K562 (cell line): ENCODE results near the gene ADORA2B. TPM values are rescaled to one million over a fixed set of nuclear protein-coding genes. Genes with fewer than 3 reads are reported as not detected.

Experiments used
- BHLHE40 ChIP-seq: IDR thresholded peaks from 2 replicates; pipeline ENCODE4 v1.6.1; 2011; ENCODE audit warnings: low read length, improper control_type of control experiment
- CBFA2T3 ChIP-seq: fragments of 450-650 bp; IDR thresholded peaks from 2 replicates; pipeline ENCODE4 v1.6.1; 2017
- DACH1 ChIP-seq: fragments of 450-650 bp; IDR thresholded peaks from 2 replicates; pipeline ENCODE4 v1.6.1; 2018; ENCODE audit not compliant: partially characterized antibody
- DPF2 ChIP-seq: fragments of 450-650 bp; IDR thresholded peaks from 2 replicates; pipeline ENCODE4 v1.6.1; 2016
- FOS ChIP-seq: IDR thresholded peaks from 3 replicates; pipeline ENCODE4 v1.6.1; 2011; ENCODE audit not compliant: insufficient read length; ENCODE audit errors: extremely low read depth
- JUND ChIP-seq, 2 experiments: IDR thresholded peaks; 2 replicates in 1 of 2; 3 replicates in 1 of 2; pipeline ENCODE4 v1.6.1; 2011; ENCODE audit warnings: borderline replicate concordance in 2 of 2, low read depth in 2 of 2, low read length in 2 of 2, improper control_type of control experiment in 1 of 2, missing biosample characterization in 1 of 2, missing genetic modification characterization in 1 of 2, missing genetic modification reagents in 1 of 2
- SMARCA4 ChIP-seq: fragments of 450-650 bp; IDR thresholded peaks from 2 replicates; pipeline ENCODE4 v1.6.1; 2016
- SMARCC2 ChIP-seq: fragments of 450-650 bp; IDR thresholded peaks from 2 replicates; pipeline ENCODE4 v1.6.1; 2017; ENCODE audit warnings: antibody characterized with exemption, moderate library complexity, mild to moderate bottlenecking, low read depth
- TEAD4 ChIP-seq, 2 experiments: sonication (generic) in 1 of 2; formaldehyde crosslinking in 1 of 2; IDR thresholded peaks; 2 replicates each; pipeline versions ENCODE4 v1.6.1 to v1.8.0; 2012 to 2022; ENCODE audit warnings: borderline replicate concordance in 1 of 2, inconsistent platforms in 1 of 2, low read length in 1 of 2, mild to moderate bottlenecking in 1 of 2, missing genetic modification reagents in 1 of 2
- TRIM24 ChIP-seq, 2 experiments: fragments of 450-650 bp; IDR thresholded peaks; 2 replicates each; pipeline ENCODE4 v1.6.1; 2016
- ZFP36 ChIP-seq: fragments of 150-350 bp; IDR thresholded peaks from 2 replicates; pipeline ENCODE4 v1.6.1; 2018; ENCODE audit warnings: low read length, low read depth; ENCODE audit not compliant: partially characterized antibody
- ZNF699 ChIP-seq: fragments of 250-450 bp; sonication (Bioruptor Pico); IDR thresholded peaks from 2 replicates; pipeline ENCODE4 v1.8.0; 2021; ENCODE audit warnings: mild to moderate bottlenecking, moderate library complexity; ENCODE audit not compliant: insufficient replicate concordance
- polyA plus RNA-seq, 8 experiments: library from polyadenylated mRNA; depleted of rRNA in 4 of 8; stranded (reverse) in 5 of 8; unstranded in 3 of 8; fragments of >200 nt; fragmentation: Nextera tagmentation in 2 of 8; fragmentation: Illumina TruSeq in 1 of 8; extraction: Ambion mirVana in 2 of 8; extraction: Trizol in 1 of 8; gene quantifications; 2 replicates each; pipeline versions ENCODE4 v1.2.1 to v1.2.3, GENCODE V29; 2011 to 2014; ENCODE audit warnings: inconsistent platforms in 1 of 8, missing spikeins in 1 of 8
- total RNA-seq, 7 experiments: library from RNA; depleted of rRNA in 6 of 7; stranded (reverse); fragments of >200 nt in 6 of 7; fragmentation: Illumina TruSeq in 2 of 7; extraction: Trizol in 2 of 7; gene quantifications; 2 replicates each; pipeline versions ENCODE4 v1.2.1 to v1.2.3, GENCODE V29; 2011 to 2021; ENCODE audit warnings: low replicate concordance in 1 of 7
- TF ChIP-seq, protein P1 (sequence below): sonication (generic); formaldehyde crosslinking; IDR thresholded peaks from 2 replicates; pipeline ENCODE4 v1.8.0; 2022; ENCODE audit warnings: mild to moderate bottlenecking, missing genetic modification reagents
- TF ChIP-seq, protein P2 (sequence below): sonication (generic); formaldehyde crosslinking; IDR thresholded peaks from 2 replicates; pipeline ENCODE4 v1.4.0; 2020; ENCODE audit warnings: mild to moderate bottlenecking, missing genetic modification reagents
- TF ChIP-seq, protein P3 (sequence below): fragments of 450-650 bp; IDR thresholded peaks from 2 replicates; pipeline ENCODE4 v1.6.1; 2017; ENCODE audit warnings: mild to moderate bottlenecking, moderate library complexity
- TF ChIP-seq, protein P4 (sequence below): sonication (generic); formaldehyde crosslinking; IDR thresholded peaks from 2 replicates; pipeline ENCODE4 v1.8.0; 2022; ENCODE audit warnings: missing genetic modification reagents, mild to moderate bottlenecking, moderate library complexity, borderline replicate concordance
- TF ChIP-seq, protein P5 (sequence below), 2 experiments: fragments of 450-650 bp in 1 of 2; sonication (generic) in 1 of 2; formaldehyde crosslinking in 1 of 2; IDR thresholded peaks in 1 of 2; conservative IDR thresholded peaks in 1 of 2; 2 replicates each; pipeline versions ENCODE4 v1.6.1 to v1.8.1; 2016 to 2023; ENCODE audit warnings: mild to moderate bottlenecking in 2 of 2, moderate library complexity in 2 of 2, inconsistent platforms in 1 of 2, missing genetic modification reagents in 1 of 2

Gene ADORA2B
- total and polyA plus RNA-seq, 9 of the 15 experiments (the other 6 are each of a cell fraction or from before 2014, with no cell fraction given) = 6.4 to 16.6 (median 10.5) TPM

DNA sequence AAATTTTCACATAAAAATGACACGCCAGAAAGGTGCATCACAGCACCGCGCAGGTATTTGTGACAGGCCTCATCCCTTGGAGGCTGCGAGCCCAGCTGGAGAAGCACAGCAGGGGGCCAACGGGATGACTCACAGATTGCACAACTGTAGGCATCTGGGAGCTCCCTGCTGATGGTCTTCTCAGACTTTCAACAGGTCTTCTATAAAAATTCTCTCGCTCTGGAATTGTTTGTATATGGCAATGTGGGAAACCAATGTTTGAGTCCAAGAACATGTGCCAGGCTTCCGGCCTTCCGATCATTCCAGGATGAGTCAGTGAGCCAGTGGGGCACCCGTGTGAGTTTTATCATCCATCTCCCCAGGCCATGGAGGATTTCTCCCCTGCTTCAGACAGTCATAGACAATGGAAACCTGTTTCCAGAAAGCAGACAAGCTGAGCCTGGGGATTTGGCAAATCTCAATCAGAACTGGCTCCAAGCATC lies 24.1 kb upstream of the ADORA2B start (continued):
- peak; percentile 32; the same call in 1 of the 2 replicates for TF ChIP-seq CBFA2T3
- TF ChIP-seq TEAD4 (IDR thresholded peaks at IDR 0.05; ENCODE audit: low read length) = 0 out of 2 replicates have a peak, but pooled peaks have one; percentile 14
- TF ChIP-seq TEAD4 (CRISPR knock-in tag; IDR thresholded peaks at IDR 0.05; ENCODE audit: borderline replicate concordance) = no peak
- TF ChIP-seq, protein P1, sequence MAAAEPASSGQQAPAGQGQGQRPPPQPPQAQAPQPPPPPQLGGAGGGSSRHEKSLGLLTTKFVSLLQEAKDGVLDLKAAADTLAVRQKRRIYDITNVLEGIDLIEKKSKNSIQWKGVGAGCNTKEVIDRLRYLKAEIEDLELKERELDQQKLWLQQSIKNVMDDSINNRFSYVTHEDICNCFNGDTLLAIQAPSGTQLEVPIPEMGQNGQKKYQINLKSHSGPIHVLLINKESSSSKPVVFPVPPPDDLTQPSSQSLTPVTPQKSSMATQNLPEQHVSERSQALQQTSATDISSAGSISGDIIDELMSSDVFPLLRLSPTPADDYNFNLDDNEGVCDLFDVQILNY (CRISPR knock-in tag) = no peak
- TF ChIP-seq DACH1 = peak; percentile 73
- TF ChIP-seq ZNF699 = no peak
- TF ChIP-seq SMARCC2 = 0 out of 2 replicates have a peak, but pooled peaks have one; percentile 28
- peak; percentile 63 for TF ChIP-seq SMARCA4
- no peak for TF ChIP-seq ZFP36
- TF ChIP-seq, protein P2, sequence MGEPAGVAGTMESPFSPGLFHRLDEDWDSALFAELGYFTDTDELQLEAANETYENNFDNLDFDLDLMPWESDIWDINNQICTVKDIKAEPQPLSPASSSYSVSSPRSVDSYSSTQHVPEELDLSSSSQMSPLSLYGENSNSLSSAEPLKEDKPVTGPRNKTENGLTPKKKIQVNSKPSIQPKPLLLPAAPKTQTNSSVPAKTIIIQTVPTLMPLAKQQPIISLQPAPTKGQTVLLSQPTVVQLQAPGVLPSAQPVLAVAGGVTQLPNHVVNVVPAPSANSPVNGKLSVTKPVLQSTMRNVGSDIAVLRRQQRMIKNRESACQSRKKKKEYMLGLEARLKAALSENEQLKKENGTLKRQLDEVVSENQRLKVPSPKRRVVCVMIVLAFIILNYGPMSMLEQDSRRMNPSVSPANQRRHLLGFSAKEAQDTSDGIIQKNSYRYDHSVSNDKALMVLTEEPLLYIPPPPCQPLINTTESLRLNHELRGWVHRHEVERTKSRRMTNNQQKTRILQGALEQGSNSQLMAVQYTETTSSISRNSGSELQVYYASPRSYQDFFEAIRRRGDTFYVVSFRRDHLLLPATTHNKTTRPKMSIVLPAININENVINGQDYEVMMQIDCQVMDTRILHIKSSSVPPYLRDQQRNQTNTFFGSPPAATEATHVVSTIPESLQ = no peak
- peak; percentile 42 for TF ChIP-seq FOS
- TF ChIP-seq, protein P3, sequence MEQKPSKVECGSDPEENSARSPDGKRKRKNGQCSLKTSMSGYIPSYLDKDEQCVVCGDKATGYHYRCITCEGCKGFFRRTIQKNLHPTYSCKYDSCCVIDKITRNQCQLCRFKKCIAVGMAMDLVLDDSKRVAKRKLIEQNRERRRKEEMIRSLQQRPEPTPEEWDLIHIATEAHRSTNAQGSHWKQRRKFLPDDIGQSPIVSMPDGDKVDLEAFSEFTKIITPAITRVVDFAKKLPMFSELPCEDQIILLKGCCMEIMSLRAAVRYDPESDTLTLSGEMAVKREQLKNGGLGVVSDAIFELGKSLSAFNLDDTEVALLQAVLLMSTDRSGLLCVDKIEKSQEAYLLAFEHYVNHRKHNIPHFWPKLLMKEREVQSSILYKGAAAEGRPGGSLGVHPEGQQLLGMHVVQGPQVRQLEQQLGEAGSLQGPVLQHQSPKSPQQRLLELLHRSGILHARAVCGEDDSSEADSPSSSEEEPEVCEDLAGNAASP = no peak
- peak; percentile 73 for TF ChIP-seq DPF2
- peak; percentile 11; the same call in 1 of the 2 replicates for TF ChIP-seq BHLHE40
- TF ChIP-seq, protein P4, sequence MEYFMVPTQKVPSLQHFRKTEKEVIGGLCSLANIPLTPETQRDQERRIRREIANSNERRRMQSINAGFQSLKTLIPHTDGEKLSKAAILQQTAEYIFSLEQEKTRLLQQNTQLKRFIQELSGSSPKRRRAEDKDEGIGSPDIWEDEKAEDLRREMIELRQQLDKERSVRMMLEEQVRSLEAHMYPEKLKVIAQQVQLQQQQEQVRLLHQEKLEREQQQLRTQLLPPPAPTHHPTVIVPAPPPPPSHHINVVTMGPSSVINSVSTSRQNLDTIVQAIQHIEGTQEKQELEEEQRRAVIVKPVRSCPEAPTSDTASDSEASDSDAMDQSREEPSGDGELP (CRISPR knock-in tag) = peak; percentile 96
- TF ChIP-seq JUND (IDR thresholded peaks at IDR 0.05; ENCODE audit: borderline replicate concordance, low read depth, low read length) = peak; percentile 98
- TF ChIP-seq JUND (tag; IDR thresholded peaks at IDR 0.05; ENCODE audit: borderline replicate concordance, low read depth, low read length) = peak; percentile 96
- TF ChIP-seq, protein P5, sequence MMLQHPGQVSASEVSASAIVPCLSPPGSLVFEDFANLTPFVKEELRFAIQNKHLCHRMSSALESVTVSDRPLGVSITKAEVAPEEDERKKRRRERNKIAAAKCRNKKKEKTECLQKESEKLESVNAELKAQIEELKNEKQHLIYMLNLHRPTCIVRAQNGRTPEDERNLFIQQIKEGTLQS (IDR thresholded peaks at IDR 0.05) = peak; percentile 92
- TF ChIP-seq, protein P5 (CRISPR knock-in tag; conservative IDR thresholded peaks at IDR 0.05) = no peak
- TF ChIP-seq TRIM24 (IDR thresholded peaks at IDR 0.05) = peak; percentile 32 to 42; a peak in 2 of 4 replicates
